GM23248 (cell line): ENCODE data around the gene AMPH.

Experiments
- EZH2 ChIP-seq: fragments of 200-600 bp; sonication (generic); IDR thresholded peaks from 2 replicates; pipeline ENCODE4 v1.6.1; 2018; ENCODE audit warnings: antibody characterized with exemption, mild to moderate bottlenecking; ENCODE audit not compliant: insufficient read depth, poor library complexity, severe bottlenecking
- EZH2phosphoT487 ChIP-seq: fragments of 200-600 bp; sonication (generic); IDR thresholded peaks from 2 replicates; pipeline ENCODE4 v1.6.1; 2018; ENCODE audit warnings: antibody characterized with exemption, moderate library complexity, mild to moderate bottlenecking, low read depth; ENCODE audit not compliant: insufficient read depth

DNA sequence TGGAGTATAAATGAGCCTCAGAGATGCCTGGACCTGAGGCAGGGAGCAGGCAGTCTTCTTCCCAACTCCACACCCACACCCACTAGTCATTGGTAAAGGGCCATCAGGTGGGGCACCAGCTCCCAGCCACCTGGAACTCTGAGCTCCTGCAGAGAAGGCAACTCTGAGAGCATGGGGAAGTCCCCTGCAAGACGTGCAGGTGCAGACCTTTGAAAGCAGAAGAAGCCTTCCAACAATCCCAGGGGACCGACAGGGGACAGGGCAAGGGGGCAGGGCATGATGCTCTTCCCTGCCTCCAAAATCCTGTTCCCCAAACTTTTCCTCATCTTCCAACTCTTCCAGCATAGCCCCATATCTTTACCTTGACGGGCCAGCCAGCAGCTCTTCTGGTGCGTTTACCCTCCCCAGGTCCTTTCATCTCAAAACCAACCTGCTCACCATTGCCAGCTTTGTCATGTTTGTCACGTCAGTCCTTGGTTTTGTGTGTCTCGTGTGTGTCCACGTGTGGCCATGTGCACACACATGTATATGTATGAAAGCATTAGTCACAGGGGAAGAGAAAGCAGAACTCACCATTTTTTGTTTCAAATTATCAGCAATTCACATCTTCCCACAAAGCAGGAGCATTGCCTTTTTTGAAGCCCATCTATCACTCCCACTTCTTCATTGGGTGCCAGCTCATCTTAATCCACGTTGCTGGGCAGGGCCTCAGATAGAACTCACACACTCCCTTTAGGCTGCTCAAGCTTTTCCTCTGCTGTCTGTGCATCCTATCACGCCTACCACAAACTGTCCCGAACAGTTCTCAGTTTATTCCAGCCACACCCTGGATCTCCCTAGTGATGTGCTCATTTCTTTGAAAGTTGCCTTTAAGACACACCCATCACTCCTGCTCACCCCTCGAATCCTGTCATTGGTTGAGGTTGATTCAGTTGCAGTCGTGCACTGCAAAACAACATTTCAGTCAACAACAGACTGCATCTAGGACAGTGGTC, 41.0 kb upstream of the AMPH start:
- TF ChIP-seq EZH2phosphoT487 (no peak), EZH2 (no peak)
